Activated CD4-positive, alpha-beta T cell treated with anti-CD3 and anti-CD28 coated beads for 36 hours (primary cell): ENCODE measurements around the gene ETFRF1. TPM values are rescaled to one million over a fixed set of nuclear protein-coding genes. Genes with fewer than 3 reads are reported as not detected.
A peak's percentile ranks its signal among the peaks of the same experiment; 100 is the strongest.

ENCODE experiments used
- ATAC-seq: fragments of 200-7000 bp; cut with Tn5 transposase; one replicate; pipeline ENCODE4 v1.10.0; 2021; ENCODE audit warnings: mild to moderate bottlenecking, moderate library complexity
- CTCF ChIA-PET: fragments of 350-600 bp; sonication (Branson Sonifier 250); formaldehyde crosslinking; loops from one replicate; lab custom pipeline; 2021; ENCODE audit warnings: antibody characterized with exemption; lab: Charles Lee
- POLR2A ChIA-PET: fragments of 350-600 bp; sonication (Branson Sonifier 250); formaldehyde crosslinking; loops from one replicate; lab custom pipeline; 2021; ENCODE audit warnings: antibody characterized with exemption, inconsistent platforms; lab: Charles Lee
- DNase-seq: peaks from one replicate; pipeline ENCODE4 v3.0.0-alpha.2; 2020
- H3K27ac Mint-ChIP-seq: one replicate; pipeline ENCODE4 v1.8.0; 2021; ENCODE audit warnings: mixed read lengths
- H3K27me3 Mint-ChIP-seq: one replicate; pipeline ENCODE4 v1.8.0; 2021; ENCODE audit warnings: mixed read lengths
- H3K36me3 Mint-ChIP-seq: one replicate; pipeline ENCODE4 v1.8.0; 2021; ENCODE audit warnings: low read depth, mixed read lengths
- H3K4me1 Mint-ChIP-seq: one replicate; pipeline ENCODE4 v1.8.0; 2021; ENCODE audit warnings: mixed read lengths
- H3K4me3 Mint-ChIP-seq: one replicate; pipeline ENCODE4 v1.8.0; 2021; ENCODE audit warnings: mild to moderate bottlenecking, moderate library complexity, mixed read lengths
- H3K9me3 Mint-ChIP-seq: one replicate; pipeline ENCODE4 v1.8.0; 2021; ENCODE audit warnings: low read depth, mixed read lengths
- intact Hi-C, 2 experiments: fragments of 100-400 bp; cut with DNase I in 1 of 2; cut with micrococcal nuclease in 1 of 2; formaldehyde crosslinking; loops; one replicate each; pipeline versions ENCODE4 v1.14.2 to v1.15.1; 2022 to 2024; cut with DNase I, micrococcal nuclease
- total RNA-seq, 2 experiments: library from RNA; stranded (reverse); gene quantifications; one replicate each; pipeline ENCODE4 v1.2.3, GENCODE V29; 2021

Gene ETFRF1
- total RNA-seq, 2 experiments from 2014 or later, result 11.7 to 15.4 TPM

GRCh38 chr12:25250744-25251730 is 56.0 kb downstream of the ETFRF1 start, which contains the start of gene KRAS:
Gene KRAS, minus strand, starts transcription at chr12:25250929.
- POLR2A ChIA-PET, result interaction anchor here (0.6 to 1.0 kb wide), 4 partner anchors 10 to 137 kb away, joined by 3 to 7 read pairs (median 5); partner anchors contain the start of genes DNAI7 and ETFRF1
- H3K4me3 Mint-ChIP-seq, result peak within 1 kb of the TSS; percentile 83
- peak within 1 kb of the TSS; percentile 89 for H3K27ac Mint-ChIP-seq
- peak; percentile 95 for DNase-seq
- H3K4me1 Mint-ChIP-seq, result peaks cover 34% of the 10 kb centered on the region
- H3K9me3 Mint-ChIP-seq, result peaks cover 4% of the 10 kb centered on the region
- peak; percentile 87 for ATAC-seq
- H3K27me3 Mint-ChIP-seq, result peaks cover 3% of the 10 kb centered on the region
- H3K36me3 Mint-ChIP-seq, result peaks cover 6% of the 10 kb centered on the region
- CTCF ChIA-PET, result interaction anchor here (0.6 to 2.7 kb wide), 6 partner anchors 10 to 1281 kb away, joined by 3 to 12 read pairs (median 4); no protein-coding TSS in a partner anchor
- intact Hi-C loops, result loop anchor here (1.0 to 5.0 kb wide), 9 partner anchors 10 to 198 kb away; partner anchors contain the start of genes DNAI7 (in 2 of the 2) and ETFRF1 (in 2 of the 2)

- DNase-seq, result no peak
- H3K27ac Mint-ChIP-seq, result peak overlapping the region; percentile 26
- POLR2A ChIA-PET, result no interaction called here
Observed at GRCh38 chr12:25251769-25252168, 56.7 kb downstream of the ETFRF1 start.

GRCh38 chr12:25252946-25253345 is 57.9 kb downstream of the ETFRF1 start:
- Mint-ChIP-seq H3K9me3 (peaks cover 4% of the 10 kb centered on the region), H3K27me3 (peaks cover 3% of the 10 kb centered on the region), H3K4me3 (no peak overlapping the region), H3K4me1 (peaks cover 29% of the 10 kb centered on the region), H3K27ac (no peak overlapping the region), H3K36me3 (peaks cover 2% of the 10 kb centered on the region)
- ATAC-seq (no peak), DNase-seq (no peak)
- POLR2A ChIA-PET, result no interaction called here
- intact Hi-C loops, result loop anchor here in 1 of 2 experiments (5.0 kb wide), 1 partner anchor 69 kb away; no protein-coding TSS in a partner anchor
- CTCF ChIA-PET, result interaction anchor here (2.7 kb wide), 1 partner anchor 12 kb away, joined by 12 read pairs; no protein-coding TSS in a partner anchor

More at GRCh38 chr12:25251769-25252168, 56.7 kb downstream of the ETFRF1 start:
- Mint-ChIP-seq H3K9me3 (peaks cover 4% of the 10 kb centered on the region), H3K36me3 (peaks cover 5% of the 10 kb centered on the region), H3K27me3 (peaks cover 3% of the 10 kb centered on the region), H3K4me1 (peaks cover 33% of the 10 kb centered on the region), H3K4me3 (peak overlapping the region; percentile 83)
- CTCF ChIA-PET, result interaction anchor here (0.8 to 2.7 kb wide), 3 partner anchors 11 to 114 kb away, joined by 3 to 12 read pairs (median 4); no protein-coding TSS in a partner anchor
- no peak for ATAC-seq
- intact Hi-C loops, result loop anchor here (2.0 to 5.0 kb wide), 6 partner anchors 25 to 199 kb away; partner anchors contain the start of genes DNAI7 (in 1 of the 2) and ETFRF1 (in 1 of the 2)

GRCh38 chr12:25253371-25254068 is 58.5 kb downstream of the ETFRF1 start:
- ATAC-seq (no peak), DNase-seq (peak; percentile 16)
- Mint-ChIP-seq H3K4me1 (peaks cover 25% of the 10 kb centered on the region), H3K27me3 (peaks cover 3% of the 10 kb centered on the region), H3K27ac (peak overlapping the region; percentile 17), H3K9me3 (peaks cover 4% of the 10 kb centered on the region), H3K4me3 (no peak overlapping the region), H3K36me3 (no peaks in the 10 kb centered on the region)
- intact Hi-C loops, result loop anchor here in 1 of 2 experiments (5.0 kb wide), 1 partner anchor 69 kb away; no protein-coding TSS in a partner anchor
- POLR2A ChIA-PET, result no interaction called here
- CTCF ChIA-PET, result interaction anchor here (2.7 kb wide), 1 partner anchor 12 kb away, joined by 12 read pairs; no protein-coding TSS in a partner anchor

GRCh38 chr12:25254271-25254880 is 59.3 kb downstream of the ETFRF1 start:
- Mint-ChIP-seq H3K27ac (no peak overlapping the region), H3K4me3 (no peak overlapping the region), H3K9me3 (peaks cover 4% of the 10 kb centered on the region), H3K36me3 (no peaks in the 10 kb centered on the region), H3K27me3 (peaks cover 3% of the 10 kb centered on the region), H3K4me1 (peaks cover 25% of the 10 kb centered on the region)
- intact Hi-C loops, result loop anchor here in 1 of 2 experiments (5.0 kb wide), 1 partner anchor 68 kb away; no protein-coding TSS in a partner anchor
- ChIA-PET CTCF (interaction anchor here (1.5 to 2.7 kb wide), 2 partner anchors 13 kb away, joined by 4 to 12 read pairs; no protein-coding TSS in a partner anchor), POLR2A (no interaction called here)
- no peak for ATAC-seq
- no peak for DNase-seq

Other genes starting within 250 kb of the ETFRF1 start
- 10 to 100 TPM; 27.9 to 40.0 TPM for gene BCAT1, start 246.1 kb upstream of the ETFRF1 start, total RNA-seq
- not detected for gene DNAI7, start 77 bp upstream of the ETFRF1 start, total RNA-seq
- 10 to 100 TPM; 11.3 to 15.4 TPM for gene KRAS, start 55.7 kb downstream of the ETFRF1 start, total RNA-seq